GM19099 (cell line): ENCODE data around the gene ABHD11.

Experiments
- POLR2A ChIP-seq: IDR thresholded peaks from 3 replicates; pipeline ENCODE4 v1.6.1; 2011; ENCODE audit warnings: low read depth; ENCODE audit not compliant: insufficient read length; ENCODE audit errors: extremely low read depth

ABHD11 gene

DNA sequence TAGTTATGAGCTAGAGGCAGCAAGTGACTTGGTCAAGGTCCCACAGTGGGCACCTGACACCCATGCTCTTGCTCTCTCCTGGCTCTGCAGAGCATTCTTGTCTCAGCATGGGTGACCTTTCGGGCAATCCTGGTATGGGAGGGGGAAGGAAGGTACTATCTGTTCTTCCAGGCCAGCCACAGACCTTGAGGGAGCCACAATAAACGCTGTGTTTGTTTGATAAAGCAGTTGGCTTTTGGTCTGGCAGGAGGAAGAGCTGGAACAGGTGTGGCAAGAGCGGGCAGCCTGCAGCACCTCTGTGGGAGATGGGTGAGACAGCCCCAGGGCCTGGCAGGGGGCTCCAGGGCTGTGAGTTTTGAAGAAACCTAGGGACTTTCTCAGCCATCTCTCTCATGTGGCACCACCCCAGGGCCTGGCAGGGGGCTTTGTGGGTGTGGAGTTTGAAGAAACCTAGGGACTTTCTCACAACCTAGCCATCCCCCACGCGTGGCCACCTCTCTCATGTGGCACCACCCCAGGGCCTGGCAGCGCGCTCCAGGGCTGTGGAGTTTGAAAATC is 20.1 kb upstream of the ABHD11 start:
- no peak for TF ChIP-seq POLR2A

- no peak for TF ChIP-seq POLR2A
Observed at GRCh38 chr7:73749931-73750776, 11.6 kb upstream of the ABHD11 start.

GRCh38 chr7:73746378-73746777 is 7.8 kb upstream of the ABHD11 start:
- no peak for TF ChIP-seq POLR2A

DNA sequence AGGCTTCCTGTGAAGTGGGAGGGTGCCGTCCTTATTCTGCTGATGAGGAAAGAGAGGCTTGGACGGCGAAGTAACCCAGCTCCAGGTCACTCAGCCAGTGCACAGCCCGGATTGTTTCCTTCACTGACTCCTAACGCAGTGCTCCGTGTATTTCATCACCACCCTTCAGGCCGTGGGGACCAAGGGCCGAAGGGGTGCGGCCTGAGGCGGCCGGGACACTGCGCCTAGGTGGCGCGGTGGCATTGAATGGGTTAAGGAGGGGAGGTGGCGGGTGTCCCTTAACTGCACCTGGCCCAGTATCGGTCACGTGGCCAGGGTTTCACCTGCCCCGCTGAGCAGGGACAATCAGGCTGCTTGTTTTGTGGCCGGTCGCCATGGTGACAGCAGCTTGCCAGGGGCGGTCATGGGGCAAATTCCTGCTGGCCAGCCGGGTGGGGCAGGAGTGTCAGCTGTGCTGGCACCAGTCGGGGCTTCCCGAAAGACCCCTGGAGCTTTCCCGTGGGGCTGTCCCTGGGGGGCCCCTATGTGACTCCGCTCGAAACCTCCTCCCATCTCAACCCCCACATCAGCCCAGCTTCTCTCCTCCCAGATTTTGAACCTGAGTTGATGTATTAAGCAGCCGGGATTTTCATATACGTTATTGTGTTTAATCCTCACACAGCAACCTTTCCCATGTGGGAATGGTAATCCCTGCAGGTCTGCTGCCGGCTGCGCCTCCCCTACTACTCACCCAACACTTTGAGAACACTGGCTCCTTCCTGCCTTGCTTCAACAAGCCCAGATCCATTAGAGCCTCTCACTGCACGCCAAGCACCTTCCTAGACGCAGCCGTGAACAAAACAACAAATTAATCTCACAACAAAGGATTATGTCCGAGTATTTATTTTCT is 4.4 kb upstream of the ABHD11 start:
- no peak for TF ChIP-seq POLR2A

GRCh38 chr7:73742338-73742752 is 3.7 kb upstream of the ABHD11 start:
- no peak for TF ChIP-seq POLR2A

GRCh38 chr7:73741600-73741999 is 3.0 kb upstream of the ABHD11 start:
- TF ChIP-seq POLR2A, result no peak

- no peak for TF ChIP-seq POLR2A
Observed at GRCh38 chr7:73740771-73741170, 2.2 kb upstream of the ABHD11 start.

DNA sequence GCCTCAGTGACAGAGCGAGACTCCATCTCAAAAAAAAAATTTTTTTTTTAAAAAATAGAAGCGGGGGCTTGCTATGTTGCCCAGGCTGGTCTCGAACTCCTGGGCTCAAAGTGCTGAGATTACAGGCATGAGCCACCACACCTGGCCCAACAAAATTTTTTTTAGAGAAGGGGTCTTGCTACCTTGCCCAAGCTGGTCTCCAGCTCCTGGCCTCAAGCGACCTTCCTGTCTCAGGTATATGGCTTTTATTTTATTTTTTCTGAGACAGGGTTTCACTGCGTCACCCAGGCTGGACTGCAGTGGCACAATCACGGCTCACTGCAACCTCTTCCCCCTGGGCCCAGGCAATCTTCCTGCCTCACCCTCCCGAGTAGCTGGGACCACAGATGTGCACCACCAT is 1.6 kb upstream of the ABHD11 start:
- no peak for TF ChIP-seq POLR2A

DNA sequence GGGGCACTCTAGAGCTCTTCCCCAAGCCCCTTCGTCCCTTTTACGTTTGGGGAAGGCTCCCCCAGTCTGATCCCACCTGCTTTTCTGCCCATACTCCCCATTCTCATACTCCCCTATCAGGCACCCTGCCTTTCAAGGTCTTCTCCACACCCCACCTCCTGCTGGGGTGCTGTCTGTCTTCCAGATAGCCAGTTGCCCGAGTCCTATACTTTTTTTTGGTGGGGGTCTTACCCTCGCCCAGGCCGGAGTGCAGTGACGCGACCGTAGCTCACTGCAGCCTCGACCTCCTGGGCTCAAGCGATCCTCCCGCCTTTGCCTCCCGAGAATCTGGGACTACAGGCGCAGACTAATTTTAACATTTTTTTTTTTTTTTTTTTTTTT is 775 bp upstream of the ABHD11 start:
- TF ChIP-seq POLR2A, result no peak

- TF ChIP-seq POLR2A, result no peak
Observed at GRCh38 chr7:73738220-73738611, 386 bp downstream of the ABHD11 start.

GRCh38 chr7:73737491-73738219 is 947 bp downstream of the ABHD11 start:
- no peak for TF ChIP-seq POLR2A

DNA sequence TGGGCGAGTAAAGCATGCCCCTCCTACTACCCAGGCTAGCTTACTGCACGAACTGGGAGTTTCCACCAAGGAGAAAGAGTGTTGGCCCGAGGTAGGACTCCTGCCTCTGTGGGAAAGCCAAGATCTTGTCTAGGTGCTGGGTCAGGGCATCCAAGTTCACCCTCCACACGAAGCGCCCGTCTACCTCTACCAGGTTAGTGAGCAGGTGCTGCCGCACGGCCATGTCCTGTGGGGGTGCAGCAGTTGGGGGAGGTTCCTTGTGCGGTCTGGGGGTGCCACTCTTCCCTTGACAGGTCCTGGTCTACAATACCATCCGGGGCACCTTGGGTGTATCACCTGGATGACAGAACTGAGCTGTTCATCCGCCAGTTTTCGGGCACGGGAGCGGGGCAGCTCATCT is 1.7 kb downstream of the ABHD11 start:
- no peak for TF ChIP-seq POLR2A

GRCh38 chr7:73735528-73735905 is 3.1 kb downstream of the ABHD11 start:
- TF ChIP-seq POLR2A, result no peak

DNA sequence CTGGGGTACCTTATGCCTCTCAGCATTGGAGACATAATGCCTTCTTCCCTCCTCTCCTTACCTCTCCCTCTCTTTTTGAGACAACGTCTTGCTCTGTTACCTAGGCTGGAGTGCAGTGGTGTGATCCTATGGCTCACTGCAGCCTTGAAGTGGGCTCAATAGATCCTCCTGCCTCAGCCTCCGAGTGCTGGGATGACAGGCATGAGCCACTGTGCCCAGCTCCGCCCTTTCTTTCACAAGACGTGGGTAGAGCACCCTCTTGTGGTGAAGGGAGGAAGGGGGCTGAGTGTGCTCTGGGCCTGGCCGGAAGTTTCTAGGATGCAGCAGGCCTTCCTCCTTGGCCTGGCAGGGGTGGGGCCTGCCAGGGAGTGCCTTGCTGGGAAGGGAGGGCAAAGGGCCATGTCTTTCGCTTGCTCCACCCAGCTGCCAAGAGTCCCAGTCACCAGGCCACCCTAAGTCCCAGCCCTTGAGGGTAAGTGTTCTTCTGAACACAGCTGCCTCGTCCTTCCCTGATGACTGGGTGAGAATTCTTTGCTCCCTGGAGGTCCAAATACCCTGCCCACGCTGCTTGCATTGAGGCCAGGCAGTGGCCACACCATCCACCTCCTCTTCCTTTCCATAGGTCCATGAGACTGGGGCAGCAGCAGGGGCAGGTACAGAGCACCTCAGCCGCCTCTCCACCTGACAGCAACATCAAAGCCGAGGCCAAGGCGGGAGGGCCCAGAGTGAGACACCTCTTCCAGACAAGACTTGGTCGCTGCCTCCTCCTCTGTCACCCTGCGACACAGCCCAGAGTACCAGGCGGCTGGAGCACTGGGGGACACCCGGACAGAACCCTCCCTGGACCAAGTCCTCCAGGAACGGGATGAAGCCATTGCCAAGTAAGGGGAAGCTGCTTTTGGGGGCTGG is 3.7 kb downstream of the ABHD11 start:
- TF ChIP-seq POLR2A, result no peak

DNA sequence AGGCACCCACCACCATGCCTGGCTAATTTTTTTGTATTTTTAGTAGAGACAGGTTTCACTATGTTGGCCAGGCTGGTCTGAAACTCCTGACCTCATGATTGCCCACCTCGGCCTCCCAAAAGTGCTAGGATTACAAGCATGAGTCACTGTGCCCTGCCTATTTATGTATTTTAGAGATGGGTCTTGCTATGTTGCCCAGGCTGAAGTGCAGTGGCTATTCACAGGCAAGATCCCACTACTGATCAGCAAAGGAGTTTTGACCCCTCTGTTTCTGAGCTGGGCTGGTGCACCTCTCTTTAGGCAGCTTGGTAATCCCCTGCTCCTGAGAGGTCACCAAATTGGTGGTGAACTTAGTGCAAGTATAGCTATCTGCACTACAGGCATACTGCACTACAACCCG is 6.2 kb downstream of the ABHD11 start:
- no peak for TF ChIP-seq POLR2A

DNA sequence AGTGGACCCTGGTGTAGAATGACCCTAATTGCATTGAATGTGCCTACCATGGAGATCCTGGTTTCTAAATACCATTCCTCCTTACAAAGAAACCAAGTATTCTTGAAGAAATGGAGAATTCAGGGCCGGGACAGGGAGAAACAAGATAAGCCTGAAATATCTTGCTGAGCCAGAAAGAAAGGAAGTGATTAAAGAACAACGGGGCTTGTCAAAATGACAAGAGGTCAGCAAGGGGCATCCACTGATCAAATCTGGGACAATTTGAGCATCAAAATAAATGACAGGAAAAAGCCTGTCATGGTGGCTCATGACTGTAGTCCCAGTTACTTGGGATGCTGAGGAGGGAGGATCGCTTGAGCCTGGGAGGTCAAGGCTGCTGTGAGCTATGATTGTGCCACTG is 8.1 kb downstream of the ABHD11 start:
- no peak for TF ChIP-seq POLR2A
